OCI-LY1 (cell line): Measurements from ENCODE around the gene AFDN.

Experiments
- CTCF ChIP-seq: fragments of 200-600 bp; sonication (generic), shearing (Covaris generic); IDR thresholded peaks from 2 replicates; pipeline ENCODE4 v1.5.1; 2017; ENCODE audit warnings: mild to moderate bottlenecking, antibody characterized with exemption, low read length, moderate library complexity, mixed read lengths
- EZH2 ChIP-seq: fragments of 200-600 bp; sonication (generic), shearing (Covaris generic); IDR thresholded peaks from 2 replicates; pipeline ENCODE4 v1.8.0; 2017; ENCODE audit warnings: borderline replicate concordance, mixed run types, mild to moderate bottlenecking, antibody characterized with exemption, low read length, moderate library complexity, mixed read lengths

- TF ChIP-seq CTCF (no peak), EZH2 (no peak)
These were observed 24.4 kb upstream of the AFDN start for GRCh38 chr6:167802339-167802738.
